Middle frontal gyrus (tissue), 1 donor: ENCODE results near the gene UGT3A1.
"Not testable (repeated sequence)": the region's sequence is repeated elsewhere in the genome, so short reads cannot be mapped to it uniquely, and the experiment has no call there.

Experiments
- DNase-seq: peaks from one replicate; pipeline ENCODE4 v3.0.0-alpha.2; 2015; ENCODE audit warnings: low spot score; ENCODE audit errors: extremely low spot score

The UGT3A1 gene, protein sequence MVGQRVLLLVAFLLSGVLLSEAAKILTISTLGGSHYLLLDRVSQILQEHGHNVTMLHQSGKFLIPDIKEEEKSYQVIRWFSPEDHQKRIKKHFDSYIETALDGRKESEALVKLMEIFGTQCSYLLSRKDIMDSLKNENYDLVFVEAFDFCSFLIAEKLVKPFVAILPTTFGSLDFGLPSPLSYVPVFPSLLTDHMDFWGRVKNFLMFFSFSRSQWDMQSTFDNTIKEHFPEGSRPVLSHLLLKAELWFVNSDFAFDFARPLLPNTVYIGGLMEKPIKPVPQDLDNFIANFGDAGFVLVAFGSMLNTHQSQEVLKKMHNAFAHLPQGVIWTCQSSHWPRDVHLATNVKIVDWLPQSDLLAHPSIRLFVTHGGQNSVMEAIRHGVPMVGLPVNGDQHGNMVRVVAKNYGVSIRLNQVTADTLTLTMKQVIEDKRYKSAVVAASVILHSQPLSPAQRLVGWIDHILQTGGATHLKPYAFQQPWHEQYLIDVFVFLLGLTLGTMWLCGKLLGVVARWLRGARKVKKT

GRCh38 chr5:35990941-35991611, at the start of gene UGT3A1:
Gene UGT3A1, minus strand, starts transcription at chr5:35991390. Its CDS starts 150 bp downstream, at chr5:35991240.
- no peak for DNase-seq

DNA sequence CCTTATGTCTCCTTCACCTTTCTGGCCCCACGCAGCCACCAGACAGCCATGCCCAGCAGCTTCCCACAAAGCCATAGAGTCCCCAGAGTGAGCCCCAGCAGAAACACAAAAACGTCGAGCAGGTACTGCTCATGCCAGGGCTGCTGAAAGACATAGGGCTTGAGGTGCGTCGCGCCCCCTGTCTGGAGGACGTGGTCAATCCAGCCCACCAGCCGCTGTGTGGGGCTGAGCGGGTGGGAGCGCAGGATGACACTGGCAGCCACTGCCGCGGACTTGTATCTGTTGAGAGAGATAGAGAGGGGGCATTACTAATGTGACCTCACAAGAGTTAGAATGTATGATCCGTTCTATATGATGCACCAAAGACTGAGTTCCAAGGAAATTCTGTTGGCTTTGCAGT, 44.5 kb upstream of the UGT3A1 start:
- DNase-seq: no peak

GRCh38 chr5:36034536-36035134, 43.4 kb upstream of the UGT3A1 start:
- not testable (repeated sequence) for DNase-seq

DNA sequence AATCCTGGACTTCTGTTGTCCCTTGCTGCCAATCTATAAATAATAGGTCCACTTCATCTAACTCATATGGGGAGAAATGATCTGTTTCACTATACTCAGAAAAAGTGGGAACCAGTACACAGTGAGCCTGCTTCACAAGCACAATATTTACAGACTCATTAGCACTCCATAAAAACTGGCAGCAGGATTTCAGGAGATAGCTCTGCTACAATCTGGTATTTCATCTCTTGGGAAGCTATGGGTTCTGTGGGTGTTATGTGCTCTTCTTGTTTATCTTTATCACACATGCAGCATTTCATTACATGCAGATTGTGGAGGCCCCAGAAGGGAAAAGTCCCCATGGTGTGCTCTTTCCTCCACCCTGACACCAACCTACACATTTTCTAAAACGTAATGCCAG, 42.3 kb upstream of the UGT3A1 start:
- no peak for DNase-seq

- DNase-seq: no peak
Measured at GRCh38 chr5:36033047-36033446, 41.9 kb upstream of the UGT3A1 start.

GRCh38 chr5:36031223-36031622, 40.0 kb upstream of the UGT3A1 start:
- no peak for DNase-seq

DNA sequence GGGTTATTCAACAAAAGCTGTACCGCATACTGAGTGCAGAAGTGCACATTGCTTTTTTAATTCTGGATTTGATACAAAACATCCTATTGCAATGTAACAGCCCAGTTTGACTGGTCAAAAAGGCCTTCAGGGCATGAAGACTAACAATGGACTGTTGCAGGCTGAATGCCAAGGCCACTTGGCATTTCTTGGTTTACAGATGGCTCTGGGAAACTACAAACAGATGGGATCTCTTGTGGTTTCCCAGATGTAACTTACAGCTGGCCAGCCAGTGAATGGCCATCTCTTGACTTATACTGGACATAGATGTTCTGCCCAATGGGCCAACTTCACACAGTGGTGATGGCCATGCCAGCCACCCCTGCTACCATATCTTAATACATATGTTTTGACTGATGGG, 38.7 kb upstream of the UGT3A1 start:
- DNase-seq: peak; percentile 24

DNA sequence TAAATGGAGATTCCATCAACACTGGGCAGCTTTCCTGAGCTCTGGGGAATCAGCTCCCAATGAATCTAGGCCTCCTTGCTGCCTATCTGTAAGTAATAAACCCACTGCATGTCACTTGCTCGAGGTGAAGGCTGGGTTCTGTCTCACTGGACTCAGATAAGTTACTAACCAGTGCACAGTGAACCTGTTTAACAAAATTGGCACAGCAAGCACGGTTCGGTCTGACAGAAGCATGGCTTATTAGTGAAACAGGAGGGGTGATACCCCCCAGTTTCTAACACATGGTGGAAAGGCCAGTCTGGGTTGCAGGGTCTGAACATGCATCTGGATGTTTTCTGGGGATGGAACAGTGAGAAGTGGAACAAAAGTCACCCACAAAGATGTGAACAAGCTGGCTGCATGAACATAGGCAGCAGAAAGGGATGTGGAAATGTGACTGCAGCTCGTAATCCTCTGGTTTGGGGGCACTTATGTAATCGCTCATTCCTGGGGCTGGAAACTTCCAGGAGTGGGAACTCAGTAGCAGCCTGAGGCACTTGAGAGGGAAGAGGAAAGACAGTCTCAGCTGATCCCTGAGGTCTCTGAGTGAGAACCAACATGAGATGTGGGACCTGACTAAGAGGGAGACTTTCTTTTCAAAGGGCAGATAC, 37.8 kb upstream of the UGT3A1 start:
- DNase-seq: no peak

GRCh38 chr5:36027711-36028110, 36.5 kb upstream of the UGT3A1 start:
- no peak for DNase-seq

- DNase-seq: no peak
Measured at GRCh38 chr5:36026706-36027465, 35.7 kb upstream of the UGT3A1 start.

DNA sequence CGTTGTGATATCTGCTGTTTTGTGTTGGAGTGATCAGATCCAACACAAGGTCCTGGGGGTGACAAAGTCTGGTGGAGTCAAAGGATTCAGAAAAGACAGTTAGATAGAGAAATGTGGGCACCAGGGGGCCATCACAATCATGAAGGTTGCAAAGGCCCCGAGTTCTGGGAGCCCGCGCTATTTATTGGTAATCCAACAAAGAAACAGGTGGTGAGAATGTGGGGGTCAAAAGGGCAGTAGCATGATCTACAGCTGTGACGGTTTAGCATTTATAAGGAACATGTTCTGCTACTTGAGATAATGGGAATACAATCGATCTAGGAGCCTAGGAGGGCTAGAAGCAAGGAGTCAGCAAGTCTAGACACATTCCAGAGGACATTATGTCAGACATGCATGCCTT, 31.1 kb upstream of the UGT3A1 start:
- DNase-seq: not testable (repeated sequence)

GRCh38 chr5:36019584-36019983, 28.4 kb upstream of the UGT3A1 start:
- not testable (repeated sequence) for DNase-seq

DNA sequence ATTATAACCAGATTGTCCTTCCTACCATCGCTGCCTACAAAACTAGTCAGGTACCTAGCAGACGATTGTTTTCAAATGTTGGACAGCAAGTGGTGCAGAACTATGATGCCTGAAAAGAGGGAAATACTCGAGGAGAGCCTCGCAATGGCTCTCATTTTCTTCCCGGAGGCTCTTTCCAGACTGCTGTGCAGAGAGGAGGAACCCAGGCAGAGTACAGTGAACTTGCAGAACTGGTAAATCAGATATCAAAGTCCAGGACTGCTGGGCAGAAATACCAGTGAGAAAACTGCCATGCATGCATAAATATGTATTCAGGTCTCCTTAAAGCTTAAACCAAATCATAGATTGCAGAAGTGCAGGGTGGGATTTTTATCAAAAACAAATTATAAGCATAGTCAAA, 26.4 kb upstream of the UGT3A1 start:
- no peak for DNase-seq

- DNase-seq: no peak
Measured at GRCh38 chr5:36017004-36017403, 25.8 kb upstream of the UGT3A1 start.

- DNase-seq: no peak
Measured at GRCh38 chr5:36013182-36013581, 22.0 kb upstream of the UGT3A1 start.

DNA sequence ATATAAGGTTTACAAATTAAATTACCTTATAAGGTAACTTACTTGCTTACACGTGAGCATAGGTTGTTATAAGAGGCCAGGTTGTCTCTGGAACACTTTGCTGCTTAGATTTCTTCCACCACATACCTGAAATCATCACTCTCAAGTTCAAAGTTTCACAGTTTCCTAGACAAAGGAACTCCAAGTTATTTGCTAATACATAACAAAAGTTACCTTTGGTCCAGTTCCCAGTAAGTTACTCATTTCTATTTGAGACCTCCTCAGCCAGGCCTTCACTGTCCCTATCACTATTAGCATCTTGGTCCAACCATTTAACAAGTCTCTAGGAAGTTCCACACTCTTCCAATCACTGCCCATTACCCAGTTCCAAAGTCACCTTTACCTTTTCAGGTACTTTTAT, 18.5 kb upstream of the UGT3A1 start:
- no peak for DNase-seq

DNA sequence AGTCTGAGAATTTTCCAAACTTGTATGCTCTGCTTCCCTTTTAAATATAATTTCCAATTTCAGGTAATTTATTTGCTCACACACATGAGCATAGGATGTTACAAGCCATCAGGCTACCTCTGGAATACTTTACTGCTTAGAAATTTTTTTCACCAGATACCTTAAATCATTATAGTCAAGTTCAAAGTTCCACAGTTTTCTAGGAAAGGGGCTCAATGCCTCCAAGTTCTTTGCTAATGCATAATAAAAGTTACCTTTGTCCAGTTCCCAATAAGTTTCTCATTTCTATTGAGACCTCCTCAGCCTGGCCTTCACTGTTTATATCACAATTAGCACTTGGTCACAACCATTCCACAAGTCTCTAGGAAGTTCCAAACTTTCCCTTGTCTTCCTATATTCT, 16.2 kb upstream of the UGT3A1 start:
- no peak for DNase-seq

GRCh38 chr5:36006163-36006562, 15.0 kb upstream of the UGT3A1 start:
- no peak for DNase-seq

GRCh38 chr5:36001032-36001431, 9.8 kb upstream of the UGT3A1 start:
- no peak for DNase-seq

GRCh38 chr5:35999547-35999946, 8.4 kb upstream of the UGT3A1 start:
- DNase-seq: no peak

GRCh38 chr5:35996076-35996475, 4.9 kb upstream of the UGT3A1 start:
- no peak for DNase-seq
